Uterus (tissue), 2 donors: Measurements from ENCODE around the gene TLX3.

Experiments
- POLR2A ChIP-seq, 2 donors: fragments of 450-650 bp; IDR thresholded peaks; one replicate each; pipeline ENCODE4 v1.6.1; 2016; ENCODE audit warnings: antibody characterized with exemption in 2 of 2, mild to moderate bottlenecking in 1 of 2, moderate library complexity in 1 of 2
- TF ChIP-seq, protein P1 (sequence below), 4 experiments: fragments of 200-600 bp in 2 of 4; fragments of 450-650 bp in 2 of 4; sonication (generic) in 2 of 4; IDR thresholded peaks; one replicate each; pipeline ENCODE4 v1.5.1; 2016 to 2019; ENCODE audit warnings: antibody characterized with exemption in 4 of 4, mild to moderate bottlenecking in 2 of 4, moderate library complexity in 1 of 4

DNA sequence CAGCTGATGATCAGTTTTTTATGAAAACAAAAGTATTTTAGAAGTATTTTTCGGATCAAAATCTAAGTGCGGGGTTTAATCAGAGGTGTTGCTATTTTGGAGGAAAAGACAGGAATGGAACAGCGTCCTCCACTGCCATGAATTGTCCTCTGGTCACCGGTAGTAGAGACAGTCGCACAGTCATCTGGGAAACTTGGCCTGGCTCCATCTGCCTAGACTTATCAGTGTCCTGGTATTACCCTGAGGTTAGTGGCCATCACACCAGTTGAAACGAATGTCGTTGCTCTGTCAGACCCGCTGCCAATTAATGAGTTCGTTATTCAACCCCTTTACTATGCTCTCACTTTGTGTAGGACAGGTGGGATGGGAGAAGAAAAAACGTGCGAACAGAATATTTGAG is 8.2 kb downstream of the TLX3 start:
- TF ChIP-seq, protein P1, sequence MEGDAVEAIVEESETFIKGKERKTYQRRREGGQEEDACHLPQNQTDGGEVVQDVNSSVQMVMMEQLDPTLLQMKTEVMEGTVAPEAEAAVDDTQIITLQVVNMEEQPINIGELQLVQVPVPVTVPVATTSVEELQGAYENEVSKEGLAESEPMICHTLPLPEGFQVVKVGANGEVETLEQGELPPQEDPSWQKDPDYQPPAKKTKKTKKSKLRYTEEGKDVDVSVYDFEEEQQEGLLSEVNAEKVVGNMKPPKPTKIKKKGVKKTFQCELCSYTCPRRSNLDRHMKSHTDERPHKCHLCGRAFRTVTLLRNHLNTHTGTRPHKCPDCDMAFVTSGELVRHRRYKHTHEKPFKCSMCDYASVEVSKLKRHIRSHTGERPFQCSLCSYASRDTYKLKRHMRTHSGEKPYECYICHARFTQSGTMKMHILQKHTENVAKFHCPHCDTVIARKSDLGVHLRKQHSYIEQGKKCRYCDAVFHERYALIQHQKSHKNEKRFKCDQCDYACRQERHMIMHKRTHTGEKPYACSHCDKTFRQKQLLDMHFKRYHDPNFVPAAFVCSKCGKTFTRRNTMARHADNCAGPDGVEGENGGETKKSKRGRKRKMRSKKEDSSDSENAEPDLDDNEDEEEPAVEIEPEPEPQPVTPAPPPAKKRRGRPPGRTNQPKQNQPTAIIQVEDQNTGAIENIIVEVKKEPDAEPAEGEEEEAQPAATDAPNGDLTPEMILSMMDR (IDR thresholded peaks at IDR 0.05) = no peak
- no peak for TF ChIP-seq POLR2A (IDR thresholded peaks at IDR 0.05)
